Peyer's patch (tissue), 4 donors: ENCODE data around the gene PDIA2.

Experiments used
- POLR2A ChIP-seq, 2 donors: fragments of 450-650 bp; IDR thresholded peaks; one replicate each; pipeline ENCODE4 v1.5.1; 2017; ENCODE audit warnings: antibody characterized with exemption in 2 of 2, mild to moderate bottlenecking in 2 of 2, moderate library complexity in 2 of 2
- TF ChIP-seq, protein P1 (sequence below), 6 experiments: fragments of 450-650 bp in 4 of 6; fragments of 200-600 bp in 2 of 6; sonication (generic) in 1 of 6; IDR thresholded peaks; one replicate each; pipeline ENCODE4 v1.5.1; 2017 to 2019; ENCODE audit warnings: antibody characterized with exemption in 6 of 6, mild to moderate bottlenecking in 3 of 6, moderate library complexity in 1 of 6

DNA sequence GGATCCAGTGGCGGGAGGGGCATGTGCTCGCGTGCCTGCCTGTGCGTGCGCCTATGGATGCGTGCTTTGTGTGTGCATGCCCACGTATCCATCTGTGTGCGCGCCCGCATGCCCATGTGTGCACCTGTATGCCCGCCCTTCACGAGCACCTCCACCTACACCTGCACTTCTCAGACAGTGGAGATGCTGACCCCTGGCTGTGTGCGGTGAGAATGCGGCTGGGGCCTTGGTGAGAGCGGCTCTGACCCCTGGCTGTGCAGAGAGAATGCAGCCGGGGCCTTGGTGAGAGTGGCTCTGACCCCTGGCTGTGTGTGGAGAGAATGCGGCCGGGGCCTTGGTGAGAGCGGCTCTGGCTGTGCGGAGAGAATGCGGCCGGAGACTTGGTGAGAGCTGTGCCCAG is 35.7 kb downstream of the PDIA2 start:
- TF ChIP-seq, protein P1, sequence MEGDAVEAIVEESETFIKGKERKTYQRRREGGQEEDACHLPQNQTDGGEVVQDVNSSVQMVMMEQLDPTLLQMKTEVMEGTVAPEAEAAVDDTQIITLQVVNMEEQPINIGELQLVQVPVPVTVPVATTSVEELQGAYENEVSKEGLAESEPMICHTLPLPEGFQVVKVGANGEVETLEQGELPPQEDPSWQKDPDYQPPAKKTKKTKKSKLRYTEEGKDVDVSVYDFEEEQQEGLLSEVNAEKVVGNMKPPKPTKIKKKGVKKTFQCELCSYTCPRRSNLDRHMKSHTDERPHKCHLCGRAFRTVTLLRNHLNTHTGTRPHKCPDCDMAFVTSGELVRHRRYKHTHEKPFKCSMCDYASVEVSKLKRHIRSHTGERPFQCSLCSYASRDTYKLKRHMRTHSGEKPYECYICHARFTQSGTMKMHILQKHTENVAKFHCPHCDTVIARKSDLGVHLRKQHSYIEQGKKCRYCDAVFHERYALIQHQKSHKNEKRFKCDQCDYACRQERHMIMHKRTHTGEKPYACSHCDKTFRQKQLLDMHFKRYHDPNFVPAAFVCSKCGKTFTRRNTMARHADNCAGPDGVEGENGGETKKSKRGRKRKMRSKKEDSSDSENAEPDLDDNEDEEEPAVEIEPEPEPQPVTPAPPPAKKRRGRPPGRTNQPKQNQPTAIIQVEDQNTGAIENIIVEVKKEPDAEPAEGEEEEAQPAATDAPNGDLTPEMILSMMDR (IDR thresholded peaks at IDR 0.05), result peak in 2 of 6 experiments; percentile 7 to 14
- TF ChIP-seq POLR2A (IDR thresholded peaks at IDR 0.05), result no peak
